ENCODE data around the gene BMP8B.

GRCh38 chr1:39788758-39789570 is at the start of gene BMP8B:
- no peak for TF ChIP-seq CTCF (IDR thresholded peaks at IDR 0.05 in 4 of 5, conservative IDR thresholded peaks at IDR 0.05 in 1 of 5)
- TF ChIP-seq POLR2A (IDR thresholded peaks at IDR 0.05): no peak

Measured in gastrocnemius medialis (tissue), 4 donors.